Natural killer cell treated with Interleukin-12 subunit alpha and Interleukin-12 subunit beta and Interleukin-15 and Interleukin-18, amount 100 ng/mL, for 72 hours (primary cell): ENCODE results near the gene POLR3A. TPM values are rescaled to one million over a fixed set of nuclear protein-coding genes. Genes with fewer than 3 reads are reported as not detected.

Experiments
- total RNA-seq, 2 donors: library from RNA; stranded (reverse); gene quantifications; one replicate each; pipeline ENCODE4 v1.2.3, GENCODE V29; 2022

POLR3A gene
- total RNA-seq, 2 donors from 2014 or later = 33.7 to 45.3 TPM

Other genes with a start within 250 kb of the POLR3A start
- 10 to 100 TPM in 1 of 2 donors, 1 to 10 TPM in 1; 8.5 to 12.3 TPM for gene DLG5, start 102.8 kb downstream of the POLR3A start, total RNA-seq
- 1,000 to 10,000 TPM in 1 of 2 donors, 100 to 1,000 TPM in 1; 929 to 1,505 TPM for gene RPS24, start 4.3 kb upstream of the POLR3A start, total RNA-seq